GM12874 (cell line): ENCODE data around the gene KLK3.

Experiments used
- CTCF ChIP-seq: IDR thresholded peaks from 2 replicates; pipeline ENCODE4 v1.5.1; 2011; ENCODE audit warnings: low read depth, mild to moderate bottlenecking, control low read depth, low read length, moderate library complexity; ENCODE audit not compliant: insufficient read depth

Gene KLK3

GRCh38 chr19:50909240-50910070 lies 54.7 kb downstream of the KLK3 start:
- TF ChIP-seq CTCF, result no peak
